B cell (primary cell): ENCODE measurements around the gene SGIP1. TPM values are rescaled to one million over a fixed set of nuclear protein-coding genes. Genes with fewer than 3 reads are reported as not detected.
"Not testable (repeated sequence)": the region's sequence is repeated elsewhere in the genome, so short reads cannot be mapped to it uniquely, and the experiment has no call there.

ENCODE experiments used
- ATAC-seq: fragments of 200-7000 bp; cut with Tn5 transposase; one replicate; pipeline ENCODE4 v1.10.0; 2021; ENCODE audit warnings: low read depth, mild to moderate bottlenecking, moderate number of reproducible peaks, moderate library complexity
- CTCF ChIA-PET: fragments of 350-600 bp; sonication (Branson Sonifier 250); formaldehyde crosslinking; loops from one replicate; lab custom pipeline; 2021; ENCODE audit warnings: antibody characterized with exemption, inconsistent platforms; lab: Charles Lee
- POLR2A ChIA-PET: fragments of 350-600 bp; sonication (Branson Sonifier 250); formaldehyde crosslinking; loops from one replicate; lab custom pipeline; 2021; ENCODE audit warnings: antibody characterized with exemption; lab: Charles Lee
- DNase-seq: peaks from one replicate; pipeline ENCODE4 v3.0.0; 2013
- H2AFZ ChIP-seq: 2 replicates; pipeline ENCODE4 v1.6.1; 2012; ENCODE audit warnings: mild to moderate bottlenecking, low read depth, low read length; ENCODE audit not compliant: insufficient read depth, poor library complexity, severe bottlenecking
- H3K27ac ChIP-seq, 2 donors: 1 replicate in 1 of 2; 2 replicates in 1 of 2; pipeline ENCODE4 v1.5.1; 2012 to 2013; ENCODE audit warnings: low read length in 2 of 2, mild to moderate bottlenecking in 2 of 2, moderate library complexity in 1 of 2
- H3K27me3 ChIP-seq, 4 experiments: fragments of 200-600 bp in 1 of 4; sonication (generic) in 1 of 4; replicated peaks in 1 of 4; 1 replicate in 2 of 4; 2 replicates in 2 of 4; pipeline versions ENCODE4 v1.6.1 to v1.7.0; 2013 to 2016; ENCODE audit warnings: low read length in 3 of 4, mild to moderate bottlenecking in 2 of 4, mixed read lengths in 1 of 4, moderate library complexity in 1 of 4; ENCODE audit not compliant: insufficient read depth in 4 of 4, control insufficient read depth in 3 of 4; ENCODE audit errors: control extremely low read depth in 1 of 4
- H3K36me3 ChIP-seq, 2 experiments: replicated peaks in 1 of 2; 1 replicate in 1 of 2; 2 replicates in 1 of 2; pipeline versions ENCODE4 v1.6.1 to v1.7.1; 2013; ENCODE audit warnings: low read length in 1 of 2; ENCODE audit not compliant: insufficient read depth in 2 of 2, control insufficient read depth in 1 of 2; ENCODE audit errors: control extremely low read depth in 1 of 2, extremely low read depth in 1 of 2
- H3K4me1 ChIP-seq, 2 donors: fragments of 200-600 bp in 1 of 2; sonication (generic) in 1 of 2; 1 replicate in 1 of 2; 2 replicates in 1 of 2; pipeline versions ENCODE4 v1.5.1 to v1.6.1; 2013 to 2017; ENCODE audit warnings: low read length in 2 of 2; ENCODE audit not compliant: control insufficient read depth in 2 of 2, insufficient read depth in 2 of 2
- H3K4me2 ChIP-seq: replicated peaks from 2 replicates; pipeline ENCODE3; 2012; ENCODE audit warnings: mild to moderate bottlenecking, low read depth, low read length; ENCODE audit not compliant: poor library complexity, severe bottlenecking
- H3K4me3 ChIP-seq, 5 experiments: fragments of 200-600 bp in 1 of 5; sonication (generic) in 1 of 5; 1 replicate in 3 of 5; 2 replicates in 2 of 5; pipeline versions ENCODE4 v1.5.1 to v1.7.0; 2011 to 2016; ENCODE audit warnings: low read length in 4 of 5, mild to moderate bottlenecking in 4 of 5, low read depth in 2 of 5, control low read depth in 1 of 5, moderate library complexity in 1 of 5; ENCODE audit not compliant: insufficient read depth in 1 of 5; ENCODE audit errors: control extremely low read depth in 1 of 5, extremely low read depth in 1 of 5
- H3K79me2 ChIP-seq: fragments of 200-600 bp; sonication (generic); one replicate; pipeline ENCODE4 v1.6.0; 2016; ENCODE audit warnings: low read length; ENCODE audit not compliant: control insufficient read depth, insufficient read depth
- H3K9ac ChIP-seq: fragments of 200-600 bp; sonication (generic); 2 replicates; pipeline ENCODE4 v1.6.1; 2017; ENCODE audit warnings: mild to moderate bottlenecking, low read length, moderate library complexity
- H3K9me3 ChIP-seq, 3 donors: one replicate each; pipeline versions ENCODE4 v1.6.1 to v1.7.1; 2013; ENCODE audit warnings: low read length in 2 of 3; ENCODE audit not compliant: control insufficient read depth in 2 of 3, insufficient read depth in 1 of 3; ENCODE audit errors: control extremely low read depth in 1 of 3
- H4K20me1 ChIP-seq: 2 replicates; pipeline ENCODE4 v1.6.0; 2012; ENCODE audit warnings: mild to moderate bottlenecking, low read length; ENCODE audit not compliant: insufficient read depth, control insufficient read depth, poor library complexity, severe bottlenecking
- H3K27ac Mint-ChIP-seq: one replicate; pipeline ENCODE4 v1.8.0; 2021; ENCODE audit warnings: mixed read lengths
- H3K27me3 Mint-ChIP-seq: one replicate; pipeline ENCODE4 v1.8.0; 2021; ENCODE audit warnings: mixed read lengths
- H3K4me1 Mint-ChIP-seq: one replicate; pipeline ENCODE4 v1.8.0; 2021; ENCODE audit warnings: mixed read lengths
- H3K4me3 Mint-ChIP-seq: one replicate; pipeline ENCODE4 v1.8.0; 2021; ENCODE audit warnings: mixed read lengths
- H3K9me3 Mint-ChIP-seq: one replicate; pipeline ENCODE4 v1.8.0; 2022; ENCODE audit warnings: mixed read lengths; ENCODE audit not compliant: insufficient read depth
- EZH2 ChIP-seq: IDR thresholded peaks from 2 replicates; pipeline ENCODE4 v1.6.1; 2012; ENCODE audit warnings: borderline replicate concordance, low read depth, mild to moderate bottlenecking, moderate library complexity, low read length; ENCODE audit not compliant: insufficient read depth, poor library complexity, severe bottlenecking
- whole genome bisulfite sequencing: methylation state at CpG from one replicate; pipeline ENCODE4 v1.1.5; 2013; ENCODE audit warnings: missing lambda C conversion rate; ENCODE audit not compliant: insufficient coverage; 5-methylcytosine and 5-hydroxymethylcytosine counted together
- intact Hi-C: fragments of 100-400 bp; cut with micrococcal nuclease; formaldehyde crosslinking; loops from one replicate; pipeline ENCODE4 v1.10.0; 2022
- polyA plus RNA-seq: library from polyadenylated mRNA; depleted of rRNA; stranded (reverse); fragments of >200 nt; gene quantifications from 2 replicates; pipeline ENCODE4 v1.2.3, GENCODE V29; 2012
- total RNA-seq, 2 donors: library from RNA; stranded (reverse); fragments of 120-200 nt in 1 of 2; gene quantifications; 1 replicate in 1 of 2; 2 replicates in 1 of 2; pipeline versions ENCODE4 v1.2.3 to v1.2.4, GENCODE V29; 2013 to 2022
- TF ChIP-seq, protein P1 (sequence below): fragments of 200-600 bp; IDR thresholded peaks from one replicate; pipeline ENCODE4 v1.8.0; 2022; ENCODE audit warnings: antibody characterized with exemption, mild to moderate bottlenecking

The SGIP1 gene
- total and polyA plus RNA-seq, 2 donors (not counting 1 experiment from before 2014, with no cell fraction given): not detected

DNA sequence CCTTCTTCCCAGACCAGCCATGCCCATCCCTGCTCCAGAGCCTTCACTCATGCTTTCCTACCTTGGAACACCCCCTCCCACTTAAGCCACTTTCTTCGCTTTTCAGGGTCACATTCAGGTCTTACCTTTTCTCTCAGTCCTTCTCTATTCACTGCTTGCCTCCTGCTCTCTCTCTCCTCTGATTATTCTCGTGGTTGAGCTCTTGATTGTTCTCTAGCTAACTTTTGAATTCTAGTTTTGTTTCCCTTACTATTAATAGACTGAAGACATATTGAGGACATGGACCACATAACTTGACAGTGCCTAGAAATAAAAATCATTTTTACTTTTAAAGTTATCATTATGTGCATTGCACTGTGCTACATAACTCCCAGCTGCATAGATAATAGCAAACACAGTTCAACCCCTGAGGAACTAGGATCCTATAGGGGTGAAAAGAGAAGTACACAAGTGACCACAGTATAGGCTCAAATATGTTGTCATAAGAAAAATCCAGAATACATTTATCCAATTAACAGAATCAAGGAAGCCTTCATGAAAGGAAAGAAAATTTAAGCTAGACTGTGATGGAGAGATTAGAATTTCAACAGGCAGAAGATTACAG lies 245.6 kb downstream of the SGIP1 start:
- no peaks in the 10 kb centered on the region for H3K4me1 Mint-ChIP-seq
- 100% methylated on average over 1 of the region's 2 CpGs for WGBS
- Histone ChIP-seq H3K36me3 (no peaks in the 10 kb centered on the region), H3K4me1 (no peaks in the 10 kb centered on the region), H3K9ac (no peak overlapping the region), H2AFZ (no peak overlapping the region), H3K9me3 (peaks cover 0 to 3% (median 0%) of the 10 kb centered on the region in 3 donors), H3K79me2 (no peaks in the 10 kb centered on the region), H4K20me1 (no peaks in the 10 kb centered on the region), H3K27ac (no peak overlapping the region), H3K4me3 (no peak overlapping the region), H3K4me2 (no peak overlapping the region), H3K27me3 (no peaks in the 10 kb centered on the region)
- no peak overlapping the region for H3K27ac Mint-ChIP-seq
- intact Hi-C loops: no loop called here
- DNase-seq (no peak), ATAC-seq (no peak)
- peaks cover 16% of the 10 kb centered on the region for H3K27me3 Mint-ChIP-seq
- TF ChIP-seq, protein P1, sequence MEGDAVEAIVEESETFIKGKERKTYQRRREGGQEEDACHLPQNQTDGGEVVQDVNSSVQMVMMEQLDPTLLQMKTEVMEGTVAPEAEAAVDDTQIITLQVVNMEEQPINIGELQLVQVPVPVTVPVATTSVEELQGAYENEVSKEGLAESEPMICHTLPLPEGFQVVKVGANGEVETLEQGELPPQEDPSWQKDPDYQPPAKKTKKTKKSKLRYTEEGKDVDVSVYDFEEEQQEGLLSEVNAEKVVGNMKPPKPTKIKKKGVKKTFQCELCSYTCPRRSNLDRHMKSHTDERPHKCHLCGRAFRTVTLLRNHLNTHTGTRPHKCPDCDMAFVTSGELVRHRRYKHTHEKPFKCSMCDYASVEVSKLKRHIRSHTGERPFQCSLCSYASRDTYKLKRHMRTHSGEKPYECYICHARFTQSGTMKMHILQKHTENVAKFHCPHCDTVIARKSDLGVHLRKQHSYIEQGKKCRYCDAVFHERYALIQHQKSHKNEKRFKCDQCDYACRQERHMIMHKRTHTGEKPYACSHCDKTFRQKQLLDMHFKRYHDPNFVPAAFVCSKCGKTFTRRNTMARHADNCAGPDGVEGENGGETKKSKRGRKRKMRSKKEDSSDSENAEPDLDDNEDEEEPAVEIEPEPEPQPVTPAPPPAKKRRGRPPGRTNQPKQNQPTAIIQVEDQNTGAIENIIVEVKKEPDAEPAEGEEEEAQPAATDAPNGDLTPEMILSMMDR: no peak
- no peak for TF ChIP-seq EZH2
- ChIA-PET CTCF (interaction anchor here (2.3 kb wide), 1 partner anchor 8 kb away, joined by 6 read pairs; no protein-coding TSS in a partner anchor), POLR2A (no interaction called here)
- H3K4me3 Mint-ChIP-seq: no peak overlapping the region
- no peaks in the 10 kb centered on the region for H3K9me3 Mint-ChIP-seq

DNA sequence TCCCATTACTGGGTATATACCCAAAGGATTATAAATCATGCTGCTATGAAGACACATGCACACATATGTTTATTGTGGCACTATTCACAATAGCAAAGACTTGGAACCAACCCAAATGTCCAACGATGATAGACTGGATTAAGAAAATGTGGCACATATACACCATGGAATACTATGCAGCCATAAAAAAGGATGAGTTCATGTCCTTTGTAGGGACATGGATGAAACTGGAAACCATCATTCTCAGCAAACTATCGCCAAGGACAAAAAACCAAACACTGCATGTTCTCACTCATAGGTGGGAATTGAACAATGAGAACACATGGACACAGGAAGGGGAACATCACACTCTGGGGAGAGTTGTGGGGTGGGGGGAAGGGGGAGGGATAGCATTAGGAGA lies 251.8 kb downstream of the SGIP1 start:
- CTCF ChIA-PET: not testable (repeated sequence)

More for the DNA sequence above, 251.8 kb downstream of the SGIP1 start:
- H3K4me1 Mint-ChIP-seq: peaks cover 13% of the 10 kb centered on the region
- DNase-seq, H3K27me3 ChIP-seq, H3K27ac ChIP-seq, H3K4me3 ChIP-seq, POLR2A ChIA-PET, H4K20me1 ChIP-seq, H3K4me2 ChIP-seq, H3K27me3 Mint-ChIP-seq, H3K9me3 ChIP-seq, H3K4me3 Mint-ChIP-seq, intact Hi-C loops, H3K27ac Mint-ChIP-seq, H2AFZ ChIP-seq, H3K36me3 ChIP-seq, H3K79me2 ChIP-seq, H3K9ac ChIP-seq, H3K9me3 Mint-ChIP-seq, ATAC-seq: not testable (repeated sequence)
- peaks cover 6 to 11% of the 10 kb centered on the region in 2 donors for H3K4me1 ChIP-seq
- WGBS: no CpG with 5 or more reads among the region's 2 CpGs
